Cerebellar cortex (tissue), 1 donor: ENCODE measurements around the gene SALL3.

Experiments used
- DNase-seq: peaks from one replicate; pipeline ENCODE4 v3.0.0-alpha.2; 2015; ENCODE audit warnings: low spot score

SALL3 gene

DNA sequence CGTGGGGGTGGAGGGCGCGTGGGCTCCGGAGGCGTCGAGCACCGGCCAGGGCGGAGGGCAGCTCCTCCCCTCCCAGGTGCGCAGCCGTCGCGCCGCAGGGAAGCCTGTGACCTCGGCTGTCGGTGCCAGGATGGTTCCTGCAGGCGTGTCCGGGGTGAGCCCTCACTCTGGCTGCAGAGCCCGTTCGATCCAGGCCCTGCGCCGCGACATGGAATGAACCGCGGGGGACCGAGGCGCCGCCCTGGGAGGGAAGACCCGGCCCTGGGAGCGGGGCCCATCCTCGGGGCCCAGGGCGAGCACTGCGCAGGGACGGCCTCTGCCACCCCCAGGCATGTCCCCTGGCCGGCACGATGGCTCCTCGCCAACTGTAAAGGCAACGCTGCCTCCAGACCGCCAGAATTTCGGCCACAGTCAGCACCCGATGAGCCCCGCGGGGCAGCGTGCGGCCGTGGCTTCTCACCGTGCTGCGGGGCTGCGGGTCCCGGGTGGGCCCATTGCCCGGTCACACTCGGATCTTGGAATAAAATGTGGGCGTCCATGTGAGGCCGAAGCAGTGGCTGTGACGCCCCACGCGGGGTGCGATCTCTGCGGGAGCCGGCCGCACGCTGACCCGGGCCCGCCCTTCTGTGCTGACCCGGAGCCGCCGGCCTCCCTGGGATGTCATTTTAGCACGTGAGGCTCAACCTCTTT is 26.6 kb downstream of the SALL3 start:
- DNase-seq, result no peak

DNA sequence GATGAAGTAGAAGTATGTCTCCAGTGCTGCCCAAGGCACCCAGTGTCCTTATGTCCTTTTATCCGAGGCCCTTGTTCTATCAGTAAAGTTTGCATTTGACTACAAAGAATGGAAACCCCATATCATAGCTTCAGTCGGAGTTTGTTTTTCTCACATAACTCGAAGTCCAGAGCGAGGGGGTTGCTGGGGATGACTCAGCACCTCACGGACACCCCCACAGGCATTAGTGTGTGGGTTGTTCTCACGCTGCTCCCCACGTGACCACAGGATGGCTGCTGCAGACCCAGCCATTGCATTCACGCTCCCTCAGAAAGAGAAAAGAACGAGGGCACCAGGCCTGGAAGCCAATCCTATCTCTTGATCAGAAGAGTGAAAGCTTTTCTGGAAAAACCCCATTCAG is 27.8 kb downstream of the SALL3 start:
- DNase-seq, result no peak

DNA sequence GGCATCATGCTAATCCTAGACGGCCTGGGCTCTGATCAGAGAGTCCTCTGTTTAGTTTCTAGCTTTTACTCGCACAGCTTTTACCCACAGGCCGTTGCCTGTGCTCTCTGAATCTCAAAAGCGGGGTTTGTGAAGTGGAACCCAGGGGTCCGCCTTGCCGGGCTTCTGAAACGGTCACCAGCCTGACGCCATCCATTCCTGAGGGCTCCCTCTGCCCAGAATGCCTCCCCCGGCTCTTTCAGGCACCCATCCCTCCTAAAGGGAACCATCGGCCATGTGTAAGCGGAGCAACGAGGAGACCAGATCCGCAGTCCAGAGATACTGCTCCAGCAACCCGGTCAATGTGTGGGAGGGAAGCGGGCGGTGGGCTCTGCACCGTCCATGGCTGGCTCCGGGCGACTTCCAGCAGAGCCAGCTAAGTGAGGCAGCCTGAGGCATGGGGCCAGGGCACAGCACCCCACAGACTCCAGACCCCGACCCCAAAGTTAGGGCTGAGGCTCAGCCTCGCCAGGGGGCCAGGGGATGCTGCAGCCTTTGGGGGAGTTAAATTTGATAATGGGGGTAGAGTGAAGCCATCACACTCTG is 28.8 kb downstream of the SALL3 start:
- no peak for DNase-seq

DNA sequence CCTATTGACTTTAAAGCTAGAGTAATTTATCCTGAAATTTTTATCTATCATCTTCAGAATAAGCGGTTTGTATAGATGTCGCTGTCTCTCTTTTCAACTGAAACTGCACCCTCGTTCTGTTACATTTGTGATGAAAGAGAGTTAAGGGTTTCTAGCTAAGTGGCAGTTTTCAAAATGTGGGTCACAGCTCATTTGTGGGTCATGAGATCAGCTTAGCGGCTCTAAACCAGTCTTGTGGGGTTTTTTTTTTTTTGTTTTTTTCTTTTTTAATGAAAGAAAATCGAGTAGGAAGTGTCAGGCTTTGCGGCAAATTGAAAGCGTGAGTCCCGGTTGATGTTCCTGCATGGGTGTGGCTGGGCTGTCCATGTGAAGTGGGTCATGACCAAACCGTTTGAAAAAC is 31.2 kb downstream of the SALL3 start:
- no peak for DNase-seq

DNA sequence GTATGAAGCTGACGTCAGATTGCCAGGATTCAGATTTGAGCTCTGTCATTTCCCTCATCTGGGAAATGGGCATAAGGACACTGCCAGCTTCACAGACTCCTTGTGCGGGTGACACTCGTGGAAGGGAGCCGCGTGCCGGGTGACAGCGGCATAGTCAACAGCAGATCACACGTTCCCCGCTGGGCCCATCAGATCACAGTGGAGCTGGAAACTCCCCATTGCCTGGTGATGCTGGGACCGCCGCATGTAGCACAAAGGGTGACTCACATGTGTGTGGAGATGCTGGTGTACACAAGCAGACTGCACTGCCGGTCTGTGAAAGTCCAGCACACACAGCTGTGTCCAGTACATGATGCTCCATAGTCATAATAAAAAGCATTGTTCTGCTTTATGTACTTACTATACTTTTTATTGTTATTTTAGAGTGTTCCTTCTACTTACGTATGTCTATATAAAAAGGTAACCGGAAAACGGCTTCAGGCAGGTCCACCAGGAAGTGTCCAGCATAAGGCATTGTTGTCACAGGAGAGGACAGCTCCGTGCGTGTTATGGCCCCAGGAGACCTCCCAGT is 31.8 kb downstream of the SALL3 start:
- no peak for DNase-seq

DNA sequence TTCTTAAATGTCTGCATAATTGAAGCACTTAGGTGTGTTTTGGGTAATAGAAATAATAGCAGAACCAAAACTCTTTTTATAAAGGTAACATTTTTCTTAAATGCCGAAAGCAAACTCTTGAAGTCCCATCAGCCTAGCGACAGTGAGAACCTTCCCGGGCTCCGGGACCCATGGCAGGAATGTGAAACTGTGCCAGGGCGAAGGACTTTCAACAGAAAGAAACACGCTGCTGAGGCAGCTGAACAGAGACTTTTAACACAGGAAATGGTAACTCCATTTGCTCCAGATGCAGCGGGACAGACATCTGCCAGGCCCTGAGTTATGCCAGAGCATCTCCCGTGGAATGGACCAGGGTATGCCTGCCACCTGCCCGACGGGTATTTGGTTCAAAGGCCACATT is 34.3 kb downstream of the SALL3 start:
- no peak for DNase-seq

DNA sequence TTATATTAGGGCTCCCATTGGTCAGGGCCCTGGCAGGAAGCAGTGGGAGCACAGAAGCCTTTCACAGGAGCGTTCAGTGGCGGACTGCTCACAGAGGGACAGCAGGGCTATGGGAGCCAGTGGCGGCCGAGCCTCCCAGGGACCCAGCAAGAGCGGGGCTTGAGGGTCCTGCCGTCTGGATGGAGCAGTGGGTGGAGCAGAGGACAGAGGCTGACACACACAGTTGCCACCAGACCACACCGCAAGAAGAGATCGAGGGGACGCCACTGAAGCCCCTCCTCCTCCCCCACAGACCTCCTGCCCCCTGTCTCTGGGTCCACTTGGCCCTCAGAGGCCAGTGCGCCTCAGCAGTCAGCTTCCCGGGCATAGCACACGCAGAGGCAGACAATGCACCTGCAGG is 39.3 kb downstream of the SALL3 start:
- no peak for DNase-seq

DNA sequence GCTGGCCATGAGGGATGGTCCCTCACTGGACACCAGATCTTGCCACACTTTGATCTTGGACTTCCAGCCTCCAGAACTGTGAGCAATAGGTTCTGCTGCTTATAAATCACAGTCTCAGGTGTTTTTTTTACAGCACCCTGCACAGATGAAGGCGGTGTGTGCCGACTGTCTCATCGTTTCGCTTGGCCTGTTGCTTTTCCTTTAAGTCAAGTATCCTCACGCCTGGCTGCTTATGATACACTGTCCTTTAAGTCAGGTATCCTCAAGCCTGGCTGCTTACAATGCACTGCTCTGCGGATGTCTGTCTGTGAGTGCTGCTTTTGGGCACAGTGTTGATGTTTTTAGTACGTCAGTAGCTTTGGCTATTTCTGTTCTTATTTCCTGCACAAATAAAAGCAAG is 40.3 kb downstream of the SALL3 start:
- no peak for DNase-seq

DNA sequence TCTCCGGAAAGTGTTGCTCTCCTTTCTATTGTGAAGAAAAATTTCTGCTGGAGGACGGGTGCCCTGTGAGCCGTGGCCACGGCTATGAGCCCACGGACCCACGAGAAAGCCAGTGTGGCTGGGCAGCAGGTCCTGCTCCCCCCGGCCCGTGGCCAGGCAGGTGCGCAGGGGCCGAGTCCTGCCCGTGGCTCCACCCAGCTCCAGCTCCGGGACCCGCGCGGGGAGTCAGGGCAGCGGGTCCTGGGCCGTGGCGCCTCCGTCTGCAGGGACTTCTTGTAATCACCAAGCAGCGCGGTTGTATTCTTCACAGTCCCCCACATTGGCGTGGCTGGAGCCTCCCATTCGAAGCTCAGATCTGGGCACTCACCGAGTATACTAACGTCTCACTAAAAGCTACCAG is 43.0 kb downstream of the SALL3 start:
- DNase-seq, result no peak

DNA sequence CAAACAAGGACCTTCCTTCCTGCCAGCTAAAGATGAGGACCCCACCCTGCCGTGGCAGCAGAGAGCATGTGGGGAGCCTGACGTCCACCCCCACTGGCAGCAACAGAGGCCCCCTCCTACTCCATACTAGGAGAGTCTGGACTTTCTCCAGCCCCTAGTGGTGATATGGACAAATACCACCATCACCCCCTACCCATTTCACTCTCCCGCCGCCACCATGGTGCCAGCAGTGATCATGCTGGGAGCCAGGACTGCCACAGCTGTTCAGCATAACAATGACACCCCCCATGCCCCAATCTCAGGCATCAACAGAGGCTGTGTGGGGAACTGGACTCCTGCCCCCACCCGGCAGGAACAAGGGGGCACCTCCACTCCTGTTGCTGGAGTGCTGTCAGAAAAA is 46.9 kb downstream of the SALL3 start:
- DNase-seq, result no peak

DNA sequence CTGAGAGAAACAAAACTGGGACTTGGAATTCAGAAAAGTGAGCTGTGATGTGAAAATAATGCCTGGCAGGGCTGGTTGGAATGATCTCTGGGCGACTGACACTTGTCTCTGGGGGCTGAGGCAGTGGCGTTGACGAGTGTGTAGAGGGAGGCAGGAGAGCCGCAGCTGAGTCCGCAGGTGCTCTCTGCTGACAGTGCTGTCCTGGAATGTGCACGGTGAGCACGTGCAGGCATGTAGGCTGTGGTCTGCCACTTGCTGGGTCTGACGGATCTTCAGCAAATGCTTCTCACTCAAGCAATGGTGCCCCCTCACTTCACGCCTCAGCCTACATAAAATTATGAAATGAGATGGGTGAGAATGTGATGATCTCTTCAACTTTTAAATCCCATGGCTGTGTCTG is 51.1 kb downstream of the SALL3 start:
- DNase-seq, result no peak

DNA sequence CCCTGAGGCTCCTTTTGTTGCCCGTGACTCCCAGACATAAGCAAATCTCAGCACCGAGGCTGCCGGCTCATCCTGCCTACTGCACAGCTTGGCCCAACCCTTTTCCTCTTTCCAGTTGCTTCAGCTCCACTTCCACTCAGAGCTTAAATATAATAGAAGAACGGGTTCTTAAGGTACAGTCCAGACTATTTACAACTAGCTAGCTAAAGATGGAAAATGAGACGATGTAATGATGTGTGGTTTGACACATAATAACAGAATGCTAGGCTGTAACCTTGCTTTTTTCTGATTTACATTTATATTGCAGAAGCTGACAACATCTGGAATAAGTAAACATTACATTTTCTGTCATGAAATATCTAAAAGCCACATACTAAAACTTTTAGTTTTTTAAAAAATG is 62.7 kb downstream of the SALL3 start:
- DNase-seq, result no peak

DNA sequence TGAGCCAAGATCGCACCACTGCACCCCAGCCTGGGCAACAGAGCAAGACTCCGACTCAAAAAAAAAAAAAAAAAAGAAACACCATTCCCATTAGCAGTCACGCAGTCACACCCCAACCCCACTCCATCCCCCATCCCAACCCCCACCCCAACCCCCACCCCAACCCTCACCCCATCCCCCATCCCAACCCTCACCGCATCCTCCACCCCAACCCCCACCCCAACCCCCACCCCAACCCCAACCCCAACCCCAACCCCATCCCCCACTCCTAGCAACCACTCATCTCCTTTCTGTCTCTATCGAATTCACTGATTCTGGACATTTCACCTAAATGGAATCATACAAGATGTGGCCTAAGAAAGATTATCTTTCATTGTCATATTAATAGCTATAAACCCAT is 63.7 kb downstream of the SALL3 start:
- no peak for DNase-seq

DNA sequence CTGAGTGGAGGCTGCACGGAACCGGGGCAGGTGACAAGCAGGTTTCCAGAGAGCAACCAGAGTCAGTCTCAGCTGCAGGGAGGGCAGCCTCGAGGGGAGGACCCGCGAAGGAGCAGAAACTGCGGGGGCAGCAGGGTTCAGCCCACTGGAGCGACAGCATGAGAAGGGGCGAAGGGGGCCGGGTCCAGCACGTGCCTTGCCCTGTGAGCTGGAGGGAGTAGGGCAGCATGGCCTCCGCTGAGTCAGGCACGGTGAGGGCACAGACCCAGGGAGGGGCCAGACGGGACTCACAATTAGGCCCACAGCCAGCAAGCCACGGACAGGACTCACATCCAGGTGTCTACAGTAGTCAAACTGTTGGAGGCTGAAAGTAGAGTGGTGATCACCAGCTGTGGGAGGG is 66.9 kb downstream of the SALL3 start:
- no peak for DNase-seq

DNA sequence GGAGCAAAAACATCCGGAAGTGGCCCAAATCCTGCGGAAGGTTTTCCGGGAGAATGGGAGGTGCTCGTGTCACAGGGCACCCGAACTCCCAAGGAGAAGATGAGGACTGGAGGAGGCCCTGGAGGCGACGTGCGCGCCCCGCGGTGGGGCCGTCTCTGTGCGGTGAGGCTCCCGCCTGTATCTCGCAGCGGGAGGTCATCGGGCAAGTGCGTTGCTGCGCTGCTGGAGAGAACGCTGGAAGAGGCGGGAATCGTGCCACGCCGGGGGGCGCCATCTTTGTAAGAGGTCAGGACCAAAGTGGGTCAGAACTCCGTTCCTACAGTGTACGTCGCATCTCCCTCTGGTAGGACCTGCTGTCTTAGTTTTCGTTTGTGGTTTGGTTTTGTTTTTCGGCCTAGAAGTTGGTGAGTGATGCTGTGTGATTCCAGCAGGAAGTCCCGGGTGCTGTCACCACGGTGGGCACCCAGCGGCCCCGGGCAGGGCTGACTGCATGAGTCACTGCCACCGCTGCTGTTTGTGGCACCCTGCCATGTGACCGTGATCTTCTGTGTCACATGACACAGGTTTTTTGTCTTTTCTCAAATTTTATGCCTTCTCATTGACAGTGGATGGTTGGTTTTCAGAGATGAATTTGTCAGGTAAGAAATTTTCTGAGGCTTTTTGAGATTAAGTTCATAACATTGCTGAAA is 68.1 kb downstream of the SALL3 start:
- DNase-seq, result no peak

DNA sequence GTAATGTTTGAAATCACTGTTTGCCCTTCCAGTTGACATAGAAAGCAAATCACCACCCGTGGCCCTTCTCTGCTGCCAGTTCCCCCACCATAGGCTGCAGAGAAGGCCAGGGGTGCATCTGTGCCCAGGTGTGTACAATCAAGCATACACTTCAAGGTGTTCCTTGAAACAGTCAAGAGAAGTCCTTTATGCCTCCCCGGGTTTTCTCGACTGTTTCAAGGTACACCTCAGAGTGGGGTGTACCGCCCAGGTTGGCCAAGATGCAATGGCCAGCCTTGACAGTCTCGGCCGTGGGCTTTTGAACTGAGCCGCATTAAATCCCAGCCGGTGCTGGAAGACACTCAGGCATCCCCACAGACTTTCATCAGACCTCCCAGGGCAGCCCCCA is 68.6 kb downstream of the SALL3 start:
- DNase-seq, result no peak

DNA sequence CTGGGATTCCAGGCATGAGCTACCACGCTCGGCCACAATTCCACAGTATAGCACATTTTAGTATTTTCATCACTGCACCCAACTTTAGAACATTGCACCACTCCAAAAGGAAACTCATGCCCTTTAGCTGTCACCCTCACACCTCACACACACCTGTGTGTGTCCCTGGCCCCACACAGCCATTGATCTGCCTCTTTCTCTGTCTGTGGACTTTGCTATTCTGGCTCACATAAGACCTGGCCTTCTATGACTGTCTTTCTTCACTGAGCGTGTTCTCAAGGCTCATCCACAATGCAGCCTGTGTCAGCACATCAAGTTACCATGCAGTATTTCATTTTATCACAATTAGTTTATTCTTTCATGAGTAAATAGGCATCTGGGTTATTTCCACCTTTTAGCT is 69.9 kb downstream of the SALL3 start:
- no peak for DNase-seq
